ENCODE measurements around the gene FURIN. TPM values are rescaled to one million over a fixed set of nuclear protein-coding genes. Genes with fewer than 3 reads are reported as not detected.

The FURIN gene
- total RNA-seq, 1 donor from 2014 or later = 570 TPM

DNA sequence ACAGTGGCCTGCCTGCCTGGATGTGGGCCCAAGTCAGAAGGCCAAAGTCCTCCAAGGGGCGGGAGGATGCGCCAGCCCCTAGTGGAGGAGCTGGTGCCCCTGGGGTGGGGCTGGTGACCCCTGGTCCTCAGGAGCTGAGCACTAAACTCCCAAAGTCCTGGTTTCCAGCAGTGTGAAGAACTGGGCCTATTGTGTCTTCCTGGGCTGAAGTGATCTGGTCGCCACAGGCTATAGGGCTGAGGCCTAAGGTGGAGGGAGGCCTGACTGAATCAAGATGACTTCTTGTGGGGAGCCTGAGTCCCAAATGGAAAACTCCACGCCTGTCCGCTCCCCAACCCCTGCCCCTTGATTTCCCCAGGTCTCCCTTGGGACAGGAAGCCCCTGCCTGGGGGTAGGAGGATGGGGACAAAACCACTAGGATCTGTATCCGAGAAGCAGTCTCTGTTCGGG, 15.2 kb downstream of the FURIN start:
- Mint-ChIP-seq H3K4me3 (ENCODE audit: low read depth) (no peak overlapping the region), H3K9me3 (no peaks in the 10 kb centered on the region), H3K27ac (peak overlapping the region; percentile 40), H3K27me3 (ENCODE audit: low read depth) (no peaks in the 10 kb centered on the region), H3K4me1 (ENCODE audit: low read depth) (peaks cover 32% of the 10 kb centered on the region), H3K36me3 (ENCODE audit: low read depth) (peaks cover 73% of the 10 kb centered on the region)
- intact Hi-C loops (cut with micrococcal nuclease) = no loop called here
- no peak for DNase-seq (ENCODE audit: low spot score)

DNA sequence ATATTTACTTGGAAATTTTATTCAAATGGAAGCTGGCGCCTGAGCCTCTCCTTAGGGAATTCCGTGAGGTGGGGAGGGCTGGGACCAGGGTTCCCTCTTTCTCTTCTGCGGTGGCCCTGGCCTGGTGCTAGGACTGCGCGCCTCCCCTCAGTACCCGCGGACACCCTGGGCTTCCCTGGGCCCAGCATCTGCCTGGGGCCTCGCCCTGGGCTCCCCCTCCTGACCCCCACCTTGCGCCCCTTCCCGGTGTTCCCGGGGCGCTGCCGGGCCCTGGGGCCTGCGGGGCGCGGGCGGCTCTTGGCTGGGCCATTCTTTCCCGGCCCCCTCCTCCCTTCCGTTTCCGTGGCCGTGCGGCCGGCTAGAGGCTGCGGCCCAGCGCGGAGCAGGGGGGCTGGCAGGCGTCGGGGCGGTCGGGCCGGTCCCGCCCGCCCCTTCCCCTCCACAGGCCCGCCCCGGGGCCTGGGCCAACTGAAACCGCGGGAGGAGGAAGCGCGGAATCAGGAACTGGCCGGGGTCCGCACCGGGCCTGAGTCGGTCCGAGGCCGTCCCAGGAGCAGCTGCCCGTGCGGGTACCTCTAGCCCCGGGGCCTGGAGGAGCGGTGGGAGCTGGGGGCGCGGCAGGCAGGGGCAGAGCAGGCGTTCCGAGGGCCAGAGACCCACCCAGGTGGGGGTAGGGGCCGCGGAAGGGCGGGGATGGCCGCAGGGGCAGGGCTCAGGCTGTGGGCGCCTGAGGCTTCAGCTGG, 15.8 kb downstream of the FURIN start, which contains the start of gene FES:
Gene FES (plus strand): TSS at position 529 of the 743 bp plus-strand sequence. CDS start 542 bp downstream, outside the sequence.
- H3K4me1 Mint-ChIP-seq (ENCODE audit: low read depth) = peaks cover 32% of the 10 kb centered on the region
- intact Hi-C loops (cut with micrococcal nuclease) = loop anchor here (2.0 kb wide), 1 partner anchor 167 kb away; the partner anchor contains the start of gene BLM
- H3K27ac Mint-ChIP-seq = peak within 1 kb of the TSS; percentile 66
- peaks cover 73% of the 10 kb centered on the region for H3K36me3 Mint-ChIP-seq (ENCODE audit: low read depth)
- no peaks in the 10 kb centered on the region for H3K9me3 Mint-ChIP-seq
- no peak for DNase-seq (ENCODE audit: low spot score)
- no peaks in the 10 kb centered on the region for H3K27me3 Mint-ChIP-seq (ENCODE audit: low read depth)
- peak within 1 kb of the TSS; percentile 28 for H3K4me3 Mint-ChIP-seq (ENCODE audit: low read depth)

DNA sequence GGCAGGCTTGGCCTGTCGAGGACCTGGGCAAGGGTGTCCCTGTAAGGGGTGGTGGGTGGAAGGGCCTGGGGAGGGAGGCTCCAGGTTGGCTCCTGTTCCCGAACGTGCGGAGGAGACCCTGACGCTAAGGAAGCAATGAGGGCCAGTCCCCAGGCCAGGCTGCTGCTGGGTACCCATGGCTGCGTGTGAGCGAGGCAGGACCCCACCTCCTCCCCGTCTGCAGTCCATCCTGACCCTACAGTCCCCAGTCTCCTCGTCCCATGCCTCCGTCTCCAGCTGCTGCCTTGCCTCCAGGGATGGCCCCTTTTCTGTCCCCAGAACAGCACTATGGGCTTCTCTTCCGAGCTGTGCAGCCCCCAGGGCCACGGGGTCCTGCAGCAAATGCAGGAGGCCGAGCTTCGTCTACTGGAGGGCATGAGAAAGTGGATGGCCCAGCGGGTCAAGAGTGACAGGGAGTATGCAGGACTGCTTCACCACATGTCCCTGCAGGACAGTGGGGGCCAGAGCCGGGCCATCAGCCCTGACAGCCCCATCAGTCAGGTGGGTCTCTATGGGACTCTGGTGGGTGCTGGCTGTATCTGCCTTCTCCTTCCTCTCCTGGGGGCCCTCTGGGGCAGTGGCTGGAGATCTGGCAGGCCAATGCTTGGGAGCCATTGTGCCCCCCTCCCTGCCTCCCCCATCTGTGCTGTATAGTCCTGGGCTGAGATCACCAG, 16.5 kb downstream of the FURIN start:
- intact Hi-C loops (cut with micrococcal nuclease) = loop anchor here (2.0 to 5.0 kb wide), 2 partner anchors 68 to 168 kb away; partner anchors contain the start of gene BLM
- Mint-ChIP-seq H3K9me3 (no peaks in the 10 kb centered on the region), H3K36me3 (ENCODE audit: low read depth) (peaks cover 72% of the 10 kb centered on the region), H3K27ac (peak overlapping the region; percentile 66), H3K4me3 (ENCODE audit: low read depth) (peak overlapping the region; percentile 28), H3K4me1 (ENCODE audit: low read depth) (peaks cover 30% of the 10 kb centered on the region), H3K27me3 (ENCODE audit: low read depth) (no peaks in the 10 kb centered on the region)
- no peak for DNase-seq (ENCODE audit: low spot score)

DNA sequence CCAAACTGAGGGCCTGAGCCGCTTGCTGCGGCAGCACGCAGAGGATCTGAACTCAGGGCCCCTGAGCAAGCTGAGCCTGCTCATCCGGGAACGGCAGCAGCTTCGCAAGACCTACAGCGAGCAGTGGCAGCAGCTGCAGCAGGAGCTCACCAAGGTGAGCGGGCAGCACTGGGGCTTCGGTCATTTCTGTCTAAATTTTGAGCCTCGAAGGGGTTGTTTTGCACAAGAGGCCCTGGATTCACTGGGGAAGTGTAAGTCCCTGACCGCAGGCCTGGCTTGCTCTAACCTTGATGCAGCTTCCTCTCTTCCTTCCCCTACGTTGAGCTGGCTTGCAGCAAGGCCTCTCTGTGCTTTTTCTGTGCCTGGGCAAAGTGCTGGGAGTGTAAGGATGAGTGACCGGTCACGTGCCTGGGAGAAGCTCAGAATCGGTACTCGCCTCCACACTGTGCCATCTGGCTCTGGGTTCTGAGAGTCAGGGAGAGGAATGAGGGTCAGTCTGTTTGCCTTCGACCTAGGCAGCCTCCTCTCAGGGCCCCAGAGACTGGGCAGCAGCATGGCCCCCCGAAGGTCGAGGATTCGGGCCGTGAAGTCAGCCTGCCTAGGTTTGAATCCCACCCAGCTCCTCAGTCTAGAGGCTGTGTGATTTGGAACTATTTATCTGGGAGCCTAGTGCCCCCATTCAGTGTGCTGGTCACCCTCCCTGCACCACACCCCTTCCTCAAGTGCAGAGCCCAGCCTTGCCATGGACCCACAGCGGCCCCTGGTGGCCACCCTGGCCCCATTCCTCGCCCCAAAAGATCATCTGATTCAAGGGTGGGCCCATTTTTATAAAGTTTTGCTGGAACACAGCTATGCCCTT, 17.3 kb downstream of the FURIN start:
- H3K36me3 Mint-ChIP-seq (ENCODE audit: low read depth) = peaks cover 69% of the 10 kb centered on the region
- H3K4me3 Mint-ChIP-seq (ENCODE audit: low read depth) = peak overlapping the region; percentile 28
- no peaks in the 10 kb centered on the region for H3K27me3 Mint-ChIP-seq (ENCODE audit: low read depth)
- H3K4me1 Mint-ChIP-seq (ENCODE audit: low read depth) = peaks cover 30% of the 10 kb centered on the region
- no peaks in the 10 kb centered on the region for H3K9me3 Mint-ChIP-seq
- H3K27ac Mint-ChIP-seq = peak overlapping the region; percentile 66
- intact Hi-C loops (cut with micrococcal nuclease) = loop anchor here (1.0 to 5.0 kb wide), 4 partner anchors 12 to 237 kb away; partner anchors contain the start of gene BLM
- peak; percentile 72 for DNase-seq (ENCODE audit: low spot score)

DNA sequence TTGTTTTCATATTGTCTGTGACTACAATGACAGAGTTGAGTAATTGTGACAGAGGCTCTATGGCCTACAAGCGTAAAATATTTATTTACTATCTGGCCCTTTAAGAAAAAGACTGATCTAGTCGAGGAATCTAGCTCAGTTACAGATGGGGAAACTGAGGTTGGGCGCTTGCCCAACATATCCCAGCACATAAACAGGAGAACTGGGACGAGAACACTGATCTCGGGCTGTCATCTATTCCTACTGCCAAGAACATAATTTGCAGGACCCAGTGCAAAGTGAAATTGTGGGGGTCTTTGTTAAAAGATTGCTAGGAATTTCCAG, 17.9 kb downstream of the FURIN start:
- peaks cover 66% of the 10 kb centered on the region for H3K36me3 Mint-ChIP-seq (ENCODE audit: low read depth)
- intact Hi-C loops (cut with micrococcal nuclease) = loop anchor here (1.0 to 5.0 kb wide), 3 partner anchors 13 to 238 kb away; no protein-coding TSS in a partner anchor
- DNase-seq (ENCODE audit: low spot score) = no peak
- peak overlapping the region; percentile 66 for H3K27ac Mint-ChIP-seq
- H3K4me3 Mint-ChIP-seq (ENCODE audit: low read depth) = no peak overlapping the region
- peaks cover 30% of the 10 kb centered on the region for H3K4me1 Mint-ChIP-seq (ENCODE audit: low read depth)
- H3K9me3 Mint-ChIP-seq = no peaks in the 10 kb centered on the region
- H3K27me3 Mint-ChIP-seq (ENCODE audit: low read depth) = no peaks in the 10 kb centered on the region

DNA sequence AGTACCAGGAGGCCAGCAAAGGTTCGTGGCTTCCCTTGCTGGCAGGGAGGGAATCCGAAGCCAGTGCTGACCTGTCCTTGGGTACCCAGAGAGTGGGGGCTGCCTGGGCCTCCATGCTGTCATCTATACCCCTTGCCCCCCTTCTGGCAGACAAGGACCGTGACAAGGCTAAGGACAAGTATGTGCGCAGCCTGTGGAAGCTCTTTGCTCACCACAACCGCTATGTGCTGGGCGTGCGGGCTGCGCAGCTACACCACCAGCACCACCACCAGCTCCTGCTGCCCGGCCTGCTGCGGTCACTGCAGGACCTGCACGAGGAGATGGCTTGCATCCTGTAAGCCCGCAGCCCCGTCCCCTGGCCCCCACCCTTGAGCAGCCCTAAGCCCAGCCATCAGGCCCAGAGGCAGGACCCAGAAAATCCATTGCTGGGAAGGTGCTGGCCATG, 18.7 kb downstream of the FURIN start:
- no peaks in the 10 kb centered on the region for H3K27me3 Mint-ChIP-seq (ENCODE audit: low read depth)

DNA sequence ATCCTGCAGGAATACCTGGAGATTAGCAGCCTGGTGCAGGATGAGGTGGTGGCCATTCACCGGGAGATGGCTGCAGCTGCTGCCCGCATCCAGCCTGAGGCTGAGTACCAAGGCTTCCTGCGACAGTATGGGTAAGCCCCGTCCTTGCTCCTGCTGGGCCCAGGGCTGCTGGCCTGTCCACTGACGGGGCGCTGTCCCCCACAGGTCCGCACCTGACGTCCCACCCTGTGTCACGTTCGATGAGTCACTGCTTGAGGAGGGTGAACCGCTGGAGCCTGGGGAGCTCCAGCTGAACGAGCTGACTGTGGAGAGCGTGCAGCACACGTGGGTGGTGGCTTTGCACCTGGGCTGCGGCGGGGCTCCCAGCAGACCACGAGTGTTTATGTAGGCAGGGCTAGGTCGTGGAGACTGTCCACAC, 20.9 kb downstream of the FURIN start:
- Mint-ChIP-seq H3K9me3 (no peaks in the 10 kb centered on the region), H3K4me3 (ENCODE audit: low read depth) (no peak overlapping the region), H3K36me3 (ENCODE audit: low read depth) (peaks cover 70% of the 10 kb centered on the region), H3K27ac (no peak overlapping the region), H3K27me3 (ENCODE audit: low read depth) (no peaks in the 10 kb centered on the region), H3K4me1 (ENCODE audit: low read depth) (peaks cover 19% of the 10 kb centered on the region)
- intact Hi-C loops (cut with micrococcal nuclease) = loop anchor here (5.0 kb wide), 1 partner anchor 72 kb away; no protein-coding TSS in a partner anchor
- DNase-seq (ENCODE audit: low spot score) = no peak

More for the DNA sequence above, 18.7 kb downstream of the FURIN start:
- H3K4me1 Mint-ChIP-seq (ENCODE audit: low read depth) = peaks cover 30% of the 10 kb centered on the region
- H3K27ac Mint-ChIP-seq = no peak overlapping the region
- intact Hi-C loops (cut with micrococcal nuclease) = loop anchor here (5.0 kb wide), 1 partner anchor 70 kb away; no protein-coding TSS in a partner anchor
- no peak overlapping the region for H3K4me3 Mint-ChIP-seq (ENCODE audit: low read depth)
- H3K36me3 Mint-ChIP-seq (ENCODE audit: low read depth) = peaks cover 66% of the 10 kb centered on the region
- H3K9me3 Mint-ChIP-seq = no peaks in the 10 kb centered on the region
- DNase-seq (ENCODE audit: low spot score) = no peak

DNA sequence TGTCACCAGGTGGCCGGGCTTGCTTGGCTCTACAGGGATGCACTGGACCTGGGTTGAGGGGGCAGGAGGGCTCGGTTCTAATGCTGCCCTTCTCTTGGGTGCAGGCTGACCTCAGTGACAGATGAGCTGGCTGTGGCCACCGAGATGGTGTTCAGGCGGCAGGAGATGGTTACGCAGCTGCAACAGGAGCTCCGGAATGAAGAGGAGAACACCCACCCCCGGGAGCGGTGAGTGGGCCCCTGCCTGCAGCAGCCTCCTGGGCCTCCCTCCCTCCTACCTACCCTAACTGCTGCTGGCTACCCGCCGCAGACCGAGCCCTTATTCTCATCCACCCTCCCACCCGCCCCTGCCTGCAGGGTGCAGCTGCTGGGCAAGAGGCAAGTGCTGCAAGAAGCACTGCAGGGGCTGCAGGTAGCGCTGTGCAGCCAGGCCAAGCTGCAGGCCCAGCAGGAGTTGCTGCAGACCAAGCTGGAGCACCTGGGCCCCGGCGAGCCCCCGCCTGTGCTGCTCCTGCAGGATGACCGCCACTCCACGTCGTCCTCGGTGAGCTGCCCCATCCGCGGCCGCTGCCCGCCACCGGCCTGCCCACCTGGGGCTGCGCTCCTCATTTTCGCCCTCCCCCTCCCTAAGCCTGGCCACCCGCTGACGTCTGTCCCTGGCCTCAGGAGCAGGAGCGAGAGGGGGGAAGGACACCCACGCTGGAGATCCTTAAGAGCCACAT, 21.5 kb downstream of the FURIN start:
- Mint-ChIP-seq H3K36me3 (ENCODE audit: low read depth) (peaks cover 72% of the 10 kb centered on the region), H3K27ac (no peak overlapping the region), H3K4me1 (ENCODE audit: low read depth) (peaks cover 18% of the 10 kb centered on the region), H3K9me3 (no peaks in the 10 kb centered on the region), H3K27me3 (ENCODE audit: low read depth) (no peaks in the 10 kb centered on the region), H3K4me3 (ENCODE audit: low read depth) (no peak overlapping the region)
- intact Hi-C loops (cut with micrococcal nuclease) = loop anchor here (5.0 kb wide), 1 partner anchor 73 kb away; no protein-coding TSS in a partner anchor
- DNase-seq (ENCODE audit: low spot score) = no peak

DNA sequence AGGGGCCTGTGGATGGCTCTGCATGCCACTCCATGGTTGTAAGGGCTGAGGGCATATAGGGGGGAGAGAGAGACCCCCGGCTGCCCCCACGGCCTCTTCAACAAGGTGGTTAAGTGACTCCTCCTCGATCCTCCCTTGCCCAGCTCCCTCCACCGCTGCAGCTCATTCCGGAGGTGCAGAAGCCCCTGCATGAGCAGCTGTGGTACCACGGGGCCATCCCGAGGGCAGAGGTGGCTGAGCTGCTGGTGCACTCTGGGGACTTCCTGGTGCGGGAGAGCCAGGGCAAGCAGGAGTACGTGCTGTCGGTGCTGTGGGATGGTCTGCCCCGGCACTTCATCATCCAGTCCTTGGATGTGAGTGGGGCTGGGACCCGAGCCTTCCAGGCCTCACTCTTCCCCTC, 22.5 kb downstream of the FURIN start:
- no peak overlapping the region for H3K27ac Mint-ChIP-seq
- no peak overlapping the region for H3K4me3 Mint-ChIP-seq (ENCODE audit: low read depth)
- DNase-seq (ENCODE audit: low spot score) = no peak
- intact Hi-C loops (cut with micrococcal nuclease) = no loop called here
- no peaks in the 10 kb centered on the region for H3K27me3 Mint-ChIP-seq (ENCODE audit: low read depth)
- H3K4me1 Mint-ChIP-seq (ENCODE audit: low read depth) = peaks cover 10% of the 10 kb centered on the region
- H3K36me3 Mint-ChIP-seq (ENCODE audit: low read depth) = peaks cover 76% of the 10 kb centered on the region
- H3K9me3 Mint-ChIP-seq = no peaks in the 10 kb centered on the region

DNA sequence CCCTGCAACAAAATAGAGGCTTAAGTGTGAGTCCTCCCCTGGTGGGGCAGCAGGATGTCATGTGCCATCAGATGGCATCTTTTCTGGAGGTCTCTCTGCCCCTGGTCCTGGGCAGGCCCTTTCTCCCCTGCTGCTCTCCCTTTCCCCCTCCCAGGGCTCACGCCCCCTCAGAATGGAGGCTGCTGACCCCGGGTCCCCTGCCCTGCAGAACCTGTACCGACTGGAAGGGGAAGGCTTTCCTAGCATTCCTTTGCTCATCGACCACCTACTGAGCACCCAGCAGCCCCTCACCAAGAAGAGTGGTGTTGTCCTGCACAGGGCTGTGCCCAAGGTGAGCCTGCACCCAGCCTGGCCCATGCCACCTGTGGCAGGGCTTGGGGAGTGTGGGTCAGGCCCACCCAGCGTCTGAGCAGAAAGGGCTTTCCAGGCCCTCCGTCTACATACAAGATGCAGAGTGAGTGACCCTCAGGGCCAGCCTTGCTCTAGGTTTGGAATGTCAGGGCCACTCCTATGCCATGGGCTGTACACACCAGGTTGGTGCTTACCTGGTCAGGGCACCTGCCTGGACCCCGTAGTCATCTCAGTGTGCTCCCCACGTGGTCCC, 23.1 kb downstream of the FURIN start:
- Mint-ChIP-seq H3K4me1 (ENCODE audit: low read depth) (peaks cover 3% of the 10 kb centered on the region), H3K36me3 (ENCODE audit: low read depth) (peaks cover 77% of the 10 kb centered on the region), H3K27me3 (ENCODE audit: low read depth) (no peaks in the 10 kb centered on the region), H3K9me3 (no peaks in the 10 kb centered on the region), H3K27ac (no peak overlapping the region), H3K4me3 (ENCODE audit: low read depth) (no peak overlapping the region)
- no peak for DNase-seq (ENCODE audit: low spot score)
- intact Hi-C loops (cut with micrococcal nuclease) = no loop called here

DNA sequence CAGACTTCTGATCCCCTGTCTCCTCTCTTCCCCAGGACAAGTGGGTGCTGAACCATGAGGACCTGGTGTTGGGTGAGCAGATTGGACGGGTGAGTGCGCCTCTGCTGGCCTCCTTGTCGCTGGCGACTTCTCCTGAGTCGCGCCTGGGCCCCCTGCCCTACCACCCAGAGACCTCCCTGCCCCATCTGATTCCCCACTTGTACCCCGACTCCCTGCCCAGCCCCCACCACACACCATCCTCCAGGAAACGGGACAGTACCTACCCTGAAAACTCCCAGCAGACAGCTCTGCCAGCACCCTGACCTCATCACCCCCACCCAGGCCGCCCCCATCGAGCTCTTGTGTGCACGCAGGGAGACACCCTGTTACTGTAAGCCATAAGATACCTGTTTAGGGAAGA, 23.6 kb downstream of the FURIN start:
- Mint-ChIP-seq H3K4me3 (ENCODE audit: low read depth) (no peak overlapping the region), H3K4me1 (ENCODE audit: low read depth) (peaks cover 3% of the 10 kb centered on the region), H3K9me3 (no peaks in the 10 kb centered on the region), H3K27ac (no peak overlapping the region), H3K27me3 (ENCODE audit: low read depth) (no peaks in the 10 kb centered on the region), H3K36me3 (ENCODE audit: low read depth) (peaks cover 77% of the 10 kb centered on the region)
- DNase-seq (ENCODE audit: low spot score) = no peak
- intact Hi-C loops (cut with micrococcal nuclease) = no loop called here
